NT2/D1 (cell line): Measurements from ENCODE around the gene NEK3.

Experiments used
- SUZ12 ChIP-seq: IDR thresholded peaks from 2 replicates; pipeline ENCODE4 v1.6.1; 2011; ENCODE audit not compliant: insufficient read length, insufficient read depth; ENCODE audit errors: extremely low read depth
- YY1 ChIP-seq: IDR thresholded peaks from 2 replicates; pipeline ENCODE4 v1.6.1; 2011; ENCODE audit not compliant: insufficient read length, insufficient read depth

GRCh38 chr13:52097197-52097596, 62.2 kb downstream of the NEK3 start:
- TF ChIP-seq YY1 (no peak), SUZ12 (no peak)
